NK-92 (cell line): ENCODE results near the gene COL15A1.

Experiments
- DNase-seq: peaks from one replicate; lab custom pipeline; 2025; ENCODE audit not compliant: unreplicated experiment; lab: John Stamatoyannopoulos, UW

COL15A1 gene

GRCh38 chr9:98971168-98971914 lies 27.6 kb downstream of the COL15A1 start:
- no peak for DNase-seq

- DNase-seq = no peak
These were observed 28.2 kb downstream of the COL15A1 start for GRCh38 chr9:98971915-98972223.

GRCh38 chr9:98972716-98973115 lies 29.0 kb downstream of the COL15A1 start:
- no peak for DNase-seq

GRCh38 chr9:98973171-98973570 lies 29.5 kb downstream of the COL15A1 start:
- DNase-seq = no peak

GRCh38 chr9:98973576-98973975 lies 29.9 kb downstream of the COL15A1 start:
- no peak for DNase-seq

GRCh38 chr9:98974106-98974505 lies 30.4 kb downstream of the COL15A1 start:
- no peak for DNase-seq

- no peak for DNase-seq
These were observed 30.8 kb downstream of the COL15A1 start for GRCh38 chr9:98974554-98974953.

GRCh38 chr9:98974994-98975712 lies 31.4 kb downstream of the COL15A1 start:
- DNase-seq = no peak

GRCh38 chr9:98975838-98976237 lies 32.1 kb downstream of the COL15A1 start:
- no peak for DNase-seq

- no peak for DNase-seq
These were observed 33.6 kb downstream of the COL15A1 start for GRCh38 chr9:98977246-98977714.

- no peak for DNase-seq
These were observed 34.1 kb downstream of the COL15A1 start for GRCh38 chr9:98977813-98978212.

- DNase-seq = no peak
These were observed 34.5 kb downstream of the COL15A1 start for GRCh38 chr9:98978231-98978681.

- DNase-seq = no peak
These were observed 36.6 kb downstream of the COL15A1 start for GRCh38 chr9:98980291-98980690.

GRCh38 chr9:98983295-98984268 lies 39.9 kb downstream of the COL15A1 start:
- DNase-seq = no peak

GRCh38 chr9:98985596-98985995 lies 41.9 kb downstream of the COL15A1 start:
- DNase-seq = no peak

- no peak for DNase-seq
These were observed 43.4 kb downstream of the COL15A1 start for GRCh38 chr9:98986866-98987651.

- no peak for DNase-seq
These were observed 45.6 kb downstream of the COL15A1 start for GRCh38 chr9:98989036-98990000.

- DNase-seq = no peak
These were observed 46.6 kb downstream of the COL15A1 start for GRCh38 chr9:98990181-98990870.
